ENCODE results near the gene COL6A2.

COL6A2 gene

DNA sequence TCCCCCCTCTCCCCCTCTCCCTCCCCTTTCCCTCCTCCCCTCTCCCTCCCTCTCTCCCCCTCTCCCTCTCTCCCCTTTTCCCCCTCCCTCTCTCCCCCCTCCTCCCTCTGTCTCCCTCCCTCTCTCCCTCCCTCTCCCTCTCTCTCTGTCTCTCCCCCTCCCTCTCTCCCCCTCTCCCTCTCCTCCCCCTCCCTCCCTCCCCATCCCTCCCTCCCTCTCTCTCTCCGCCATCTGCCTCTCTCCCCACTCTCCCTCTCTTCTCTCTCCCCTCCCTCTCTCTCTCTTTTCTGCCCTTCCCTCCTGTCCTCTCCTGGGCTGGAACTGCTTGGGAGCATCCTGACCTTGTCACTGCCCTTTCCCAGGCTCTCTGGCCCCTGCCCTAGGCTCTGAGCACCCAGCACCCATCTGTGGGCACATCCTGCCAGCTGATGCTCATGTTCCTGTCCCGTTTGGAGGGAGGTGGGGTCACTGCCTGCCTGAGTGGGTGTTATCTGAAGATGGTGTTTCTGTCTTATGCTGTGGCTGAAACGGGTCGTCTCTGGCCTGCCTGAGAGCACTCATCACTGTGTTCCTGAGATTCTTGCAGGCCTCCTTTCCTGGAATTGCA is 46.7 kb downstream of the COL6A2 start:
- DNase-seq: no peak

DNA sequence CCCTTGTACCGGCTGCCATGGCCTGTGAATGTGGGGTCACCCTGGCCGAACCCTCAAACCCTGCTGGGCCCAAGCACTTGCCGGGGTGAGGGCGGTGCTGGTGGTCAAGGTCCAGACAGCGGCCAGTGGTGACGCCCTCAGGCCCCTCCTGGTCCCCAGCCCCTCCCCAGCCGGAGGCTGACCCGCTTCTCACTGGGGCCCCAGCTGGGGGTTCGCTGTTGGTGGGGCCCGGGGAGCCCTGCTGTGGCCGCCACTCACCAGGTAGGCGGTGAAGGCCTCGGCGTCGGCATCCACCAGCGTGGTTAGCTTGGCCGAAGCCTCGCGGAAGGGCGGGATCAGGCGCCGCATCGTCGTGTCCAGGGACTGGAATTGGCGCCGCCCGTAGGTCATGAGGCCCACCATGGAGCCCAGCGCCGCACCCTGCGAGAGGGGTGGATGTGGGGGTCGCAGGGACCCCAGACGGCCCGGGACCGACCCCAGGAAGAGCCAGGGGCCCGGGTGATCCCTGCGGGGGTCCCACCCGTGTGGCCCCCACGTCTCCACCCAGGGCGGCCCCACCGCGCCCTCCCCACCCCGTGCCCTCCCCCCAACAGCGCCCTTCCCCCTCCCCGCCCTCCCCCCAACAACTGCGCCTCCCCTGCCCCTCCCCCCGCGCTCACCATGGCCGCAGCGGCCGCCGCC is 47.4 kb downstream of the COL6A2 start:
- DNase-seq: no peak

GRCh38 chr21:46145840-46146691 is 48.2 kb downstream of the COL6A2 start:
- DNase-seq: no peak

- no peak for DNase-seq
Observed at GRCh38 chr21:46146856-46147255, 48.9 kb downstream of the COL6A2 start.

- peak; percentile 51 for DNase-seq
Observed at GRCh38 chr21:46147429-46147828, 49.5 kb downstream of the COL6A2 start.

DNA sequence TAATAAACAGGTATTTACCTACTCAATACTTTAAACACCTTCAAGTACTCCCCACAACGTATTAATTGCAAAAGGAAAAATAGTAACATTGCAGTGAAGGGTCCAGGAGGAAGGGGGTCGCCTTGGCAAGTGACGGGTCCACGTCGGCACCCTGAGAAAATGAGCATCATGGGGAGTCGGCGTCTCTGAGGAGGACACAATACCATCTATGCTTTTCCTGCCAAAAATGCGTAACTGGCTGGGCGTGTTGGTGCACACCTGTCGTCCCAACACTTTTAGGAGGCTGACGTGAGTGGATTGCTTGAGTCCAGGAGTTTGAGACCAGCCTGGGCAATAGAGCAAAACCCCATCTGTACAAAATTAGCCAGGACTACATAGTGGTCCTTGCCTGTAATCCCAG is 50.2 kb downstream of the COL6A2 start:
- no peak for DNase-seq

DNA sequence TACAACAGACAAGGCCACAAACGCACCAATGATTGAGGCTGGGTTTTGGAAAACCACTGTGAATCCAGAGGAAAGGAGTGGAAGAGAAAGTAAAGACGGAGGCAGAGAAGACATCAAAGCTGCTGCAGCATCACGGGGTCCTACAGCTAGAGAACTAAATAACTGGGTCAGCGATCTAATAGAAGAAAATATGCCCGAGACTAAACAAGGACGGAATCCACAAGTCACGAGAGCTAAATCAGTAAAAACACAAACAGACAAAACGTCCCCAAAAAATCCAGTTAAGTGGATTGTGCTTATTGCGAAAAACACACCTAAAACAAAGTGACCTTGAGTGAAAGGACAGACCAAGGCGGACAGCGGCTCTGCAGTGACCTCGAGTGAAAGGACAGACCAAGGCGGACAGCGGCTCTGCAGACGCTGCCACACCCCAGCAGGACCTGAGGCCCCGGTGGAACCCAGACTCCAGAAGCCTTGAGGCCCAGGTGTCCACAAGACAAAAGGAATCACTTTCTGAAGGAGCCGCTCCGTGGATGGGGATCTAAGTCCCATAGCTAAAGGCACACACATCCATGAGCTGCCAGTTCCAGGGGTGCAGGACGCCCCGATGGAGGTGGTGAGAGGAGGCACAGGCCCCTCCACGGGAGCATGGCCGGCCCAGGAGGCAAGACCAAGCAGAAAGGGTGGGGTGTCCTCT is 51.4 kb downstream of the COL6A2 start:
- no peak for DNase-seq

GRCh38 chr21:46150073-46150472 is 52.2 kb downstream of the COL6A2 start:
- no peak for DNase-seq

- no peak for DNase-seq
Observed at GRCh38 chr21:46150491-46151121, 52.7 kb downstream of the COL6A2 start.

GRCh38 chr21:46151261-46151988 is 53.5 kb downstream of the COL6A2 start:
- DNase-seq: peak; percentile 1

DNA sequence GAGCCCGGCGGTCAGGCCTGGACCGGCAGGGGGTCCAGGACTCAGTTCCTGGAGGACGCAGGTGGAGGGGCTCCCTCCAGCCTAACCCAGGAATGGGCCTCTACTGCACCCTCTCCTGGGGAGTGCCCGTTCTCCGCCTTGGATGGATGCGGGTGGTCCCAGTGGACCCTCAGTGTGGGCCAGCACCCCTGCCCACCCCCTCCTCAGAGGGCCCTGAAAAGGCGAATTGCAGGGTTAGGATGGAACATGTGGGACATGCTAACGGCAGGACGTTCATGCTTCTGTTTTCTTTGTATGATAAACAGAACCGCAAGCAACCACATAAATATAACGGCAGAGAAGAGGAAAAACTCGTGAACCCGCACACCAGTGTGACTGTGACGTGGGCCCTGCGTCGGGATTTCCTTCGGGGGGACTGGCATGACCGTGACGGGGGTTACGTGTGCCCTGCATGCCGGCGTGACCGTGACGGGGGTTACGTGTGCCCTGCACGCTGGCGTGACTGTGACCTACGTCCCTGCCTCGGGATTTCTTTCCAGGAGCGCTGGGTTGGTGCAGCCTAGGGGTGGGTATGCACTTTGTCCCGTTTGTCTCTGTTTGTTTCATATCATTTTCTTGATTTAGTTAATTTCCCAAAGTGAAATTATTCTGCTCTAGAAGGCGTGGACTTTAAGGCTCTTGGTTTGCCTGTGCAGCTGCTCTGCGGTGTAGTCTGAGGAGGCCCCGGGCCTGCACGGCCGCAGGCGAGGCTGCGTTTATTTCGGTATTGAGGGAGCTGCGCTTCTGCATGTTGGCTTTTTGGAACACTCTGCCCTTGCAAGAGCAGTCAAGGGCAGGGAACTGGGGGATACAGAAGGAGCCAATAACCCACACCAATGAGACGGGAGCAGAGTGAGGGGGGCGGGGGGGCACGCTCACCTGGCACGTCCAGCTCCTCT is 54.3 kb downstream of the COL6A2 start:
- no peak for DNase-seq

GRCh38 chr21:46152927-46153246 is 55.0 kb downstream of the COL6A2 start:
- DNase-seq: peak; percentile 1

GRCh38 chr21:46153247-46154154 is 55.6 kb downstream of the COL6A2 start:
- peak; percentile 58 for DNase-seq

- DNase-seq: no peak
Observed at GRCh38 chr21:46154155-46154954, 56.4 kb downstream of the COL6A2 start.

GRCh38 chr21:46154955-46155513 is 57.1 kb downstream of the COL6A2 start:
- DNase-seq: no peak

GRCh38 chr21:46155514-46156377 is 57.8 kb downstream of the COL6A2 start, which contains the start of gene FTCD:
Gene FTCD, minus strand, starts transcription at chr21:46155579. Its CDS starts 56 bp downstream, at chr21:46155523.
- no peak for DNase-seq

GRCh38 chr21:46156378-46156645 is 58.4 kb downstream of the COL6A2 start:
- no peak for DNase-seq

GRCh38 chr21:46156678-46157077 is 58.8 kb downstream of the COL6A2 start:
- DNase-seq: no peak

All from stimulated activated CD4-positive, alpha-beta T cell treated with anti-CD3 and anti-CD28 coated beads, Interleukin-1b, Interleukin-23, amount 100 ng/mL, for 48 hours (primary cell).